Activated T-cell treated with anti-CD3 and anti-CD28 coated beads for 24 hours (primary cell): ENCODE results near the gene SERPINC1.
"Not testable (repeated sequence)": the region's sequence is repeated elsewhere in the genome, so short reads cannot be mapped to it uniquely, and the experiment has no call there.

ENCODE experiments used
- DNase-seq: peaks from one replicate; pipeline ENCODE4 v3.0.0-alpha.2; 2020; ENCODE audit warnings: low read depth

SERPINC1 gene

DNA sequence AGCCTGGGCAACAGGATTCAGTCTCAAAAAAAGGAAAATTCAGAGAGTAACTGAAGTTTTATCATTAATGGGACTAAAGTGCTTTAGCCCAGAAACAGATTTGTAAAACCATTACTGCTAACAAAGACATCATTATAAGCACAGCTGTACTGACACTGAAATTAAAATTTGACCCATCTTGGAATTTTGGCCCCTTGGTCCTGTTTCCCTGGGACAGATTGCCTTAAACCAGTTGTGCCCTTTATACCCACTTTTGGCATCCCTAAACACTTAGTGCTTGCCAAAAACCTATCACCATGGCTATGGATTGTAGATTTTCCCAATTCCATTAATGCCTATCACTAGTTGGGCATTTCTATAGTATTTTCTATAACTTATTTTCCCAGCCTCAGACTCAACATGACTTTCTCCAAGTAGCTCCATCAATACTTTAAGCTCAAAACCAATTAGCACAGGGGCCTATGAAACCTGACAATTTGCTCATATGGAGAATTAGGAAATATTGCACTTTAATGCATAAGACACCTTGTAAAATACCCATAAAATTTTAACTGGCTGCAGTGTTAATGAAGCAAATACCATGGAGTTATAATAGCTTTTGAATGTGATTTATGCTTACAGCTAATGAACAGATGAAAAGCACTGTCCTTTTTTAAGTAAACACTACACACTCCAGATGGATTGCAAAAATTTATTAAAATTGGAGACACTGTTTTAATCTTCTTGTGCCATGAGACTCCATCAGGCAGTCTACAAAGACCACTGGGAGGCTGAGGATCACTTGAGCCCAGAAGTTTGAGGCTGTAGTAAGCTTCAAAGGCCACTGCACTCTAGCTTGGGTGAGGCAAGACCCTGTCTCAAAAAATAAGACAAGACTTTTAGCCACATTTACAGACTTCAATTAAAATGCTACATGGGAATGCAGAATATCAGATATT lies 53.6 kb downstream of the SERPINC1 start:
- DNase-seq: no peak

DNA sequence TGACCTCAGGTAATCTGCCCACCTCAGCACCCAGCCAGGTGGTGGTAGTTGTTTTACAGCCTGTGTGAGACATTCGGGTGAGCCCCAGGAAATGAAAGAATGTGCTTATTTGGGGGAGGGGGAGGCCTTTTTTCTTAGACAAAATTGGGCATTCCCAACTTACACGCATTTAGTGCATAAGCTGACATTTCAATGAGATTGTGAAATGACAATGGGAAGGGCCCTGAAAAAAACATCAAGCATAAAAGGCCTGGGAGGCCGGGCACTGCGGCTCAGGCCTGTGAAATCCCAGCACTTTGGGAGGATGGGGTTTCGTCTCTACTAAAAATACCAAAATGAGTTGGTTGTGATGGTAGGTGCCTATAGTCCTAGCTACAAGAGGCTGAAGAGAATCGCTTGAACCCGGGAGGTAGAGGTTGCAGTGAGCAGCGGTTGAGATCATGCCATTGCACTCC lies 54.3 kb downstream of the SERPINC1 start:
- DNase-seq: no peak

DNA sequence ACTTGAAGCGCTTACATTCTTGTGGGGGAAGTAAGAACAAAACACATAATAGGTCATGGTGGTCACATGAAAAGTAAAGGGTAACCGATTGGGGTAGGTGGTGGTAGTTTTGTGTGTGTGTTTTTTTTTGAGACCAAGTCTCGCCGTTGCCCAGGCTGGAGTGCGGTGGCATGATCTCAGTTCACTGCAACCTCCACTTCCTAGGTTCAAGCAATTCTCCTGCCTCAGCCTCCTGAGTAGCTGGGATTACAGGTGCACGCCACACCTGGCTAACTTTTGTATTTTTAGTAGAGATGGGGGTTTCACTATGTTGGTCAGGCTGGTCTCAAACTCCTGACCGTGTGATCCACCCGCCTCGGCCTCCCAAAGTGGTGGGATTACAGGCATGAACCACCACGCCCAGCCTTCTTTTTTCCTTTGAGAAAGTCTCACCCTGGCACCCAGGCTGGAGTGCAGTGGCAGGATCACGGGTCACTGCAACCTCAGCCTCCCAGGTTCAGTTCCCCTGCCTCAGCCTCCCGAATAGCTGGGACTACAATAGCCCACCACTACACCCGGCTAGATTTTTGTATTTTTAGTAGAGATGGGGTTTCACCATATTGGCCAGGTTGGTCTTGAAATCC lies 54.9 kb downstream of the SERPINC1 start:
- DNase-seq: peak; percentile 27

DNA sequence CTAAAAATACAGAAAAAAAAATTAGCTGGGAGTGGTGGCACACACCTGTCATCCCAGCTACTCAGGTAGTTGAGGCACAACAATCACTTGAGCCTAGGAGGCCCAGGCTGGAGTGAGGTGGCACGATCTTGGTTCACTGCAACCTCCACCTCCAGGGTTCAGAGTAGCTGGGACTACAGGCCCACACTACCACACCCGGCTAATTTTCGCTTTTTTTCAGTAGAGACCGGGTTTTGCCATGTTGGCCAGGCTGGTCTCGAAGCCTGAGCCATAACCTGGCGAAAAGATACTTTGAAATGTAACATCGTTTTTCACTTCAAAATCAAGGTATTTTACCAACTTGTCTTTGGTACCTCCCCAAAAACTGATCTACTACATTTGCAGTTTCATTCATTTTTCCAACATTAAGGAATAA lies 55.4 kb downstream of the SERPINC1 start:
- no peak for DNase-seq

DNA sequence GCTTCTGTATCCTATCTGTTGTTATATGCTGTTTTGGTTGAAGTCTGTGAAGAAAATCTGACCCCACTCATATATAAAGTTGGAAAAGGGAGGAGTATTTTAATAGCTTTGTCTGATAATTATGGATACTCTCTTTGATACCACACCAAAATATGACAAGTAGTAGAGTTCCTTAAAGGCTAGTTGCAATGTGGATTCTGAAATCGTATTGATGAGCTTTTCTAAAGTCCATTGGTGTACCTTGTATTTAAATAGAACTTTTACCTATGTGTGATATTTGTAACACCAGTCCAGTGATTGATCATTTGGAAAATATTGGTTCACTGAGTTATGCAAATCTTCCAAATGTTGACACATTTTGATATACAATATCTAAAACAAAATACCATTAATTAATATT lies 57.1 kb downstream of the SERPINC1 start:
- DNase-seq: no peak

DNA sequence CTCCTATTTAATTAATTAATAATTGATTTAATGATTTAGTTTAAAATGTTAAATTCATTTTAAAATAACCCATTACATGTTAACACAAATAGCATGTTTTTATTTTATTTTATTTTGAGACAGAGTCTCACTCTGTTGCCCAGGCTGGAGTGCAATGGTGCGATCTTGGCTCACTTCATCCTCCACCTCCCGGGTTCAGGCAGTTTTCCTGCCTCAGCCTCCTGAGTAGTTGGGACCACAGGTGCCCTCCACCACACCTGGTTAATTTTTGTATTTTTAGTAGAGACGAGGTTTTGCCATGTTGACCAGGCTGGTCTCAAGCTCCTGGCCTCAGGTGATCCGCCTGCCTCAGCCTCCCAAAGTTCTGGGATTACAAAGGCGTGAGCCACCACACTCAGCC lies 57.6 kb downstream of the SERPINC1 start:
- not testable (repeated sequence) for DNase-seq

DNA sequence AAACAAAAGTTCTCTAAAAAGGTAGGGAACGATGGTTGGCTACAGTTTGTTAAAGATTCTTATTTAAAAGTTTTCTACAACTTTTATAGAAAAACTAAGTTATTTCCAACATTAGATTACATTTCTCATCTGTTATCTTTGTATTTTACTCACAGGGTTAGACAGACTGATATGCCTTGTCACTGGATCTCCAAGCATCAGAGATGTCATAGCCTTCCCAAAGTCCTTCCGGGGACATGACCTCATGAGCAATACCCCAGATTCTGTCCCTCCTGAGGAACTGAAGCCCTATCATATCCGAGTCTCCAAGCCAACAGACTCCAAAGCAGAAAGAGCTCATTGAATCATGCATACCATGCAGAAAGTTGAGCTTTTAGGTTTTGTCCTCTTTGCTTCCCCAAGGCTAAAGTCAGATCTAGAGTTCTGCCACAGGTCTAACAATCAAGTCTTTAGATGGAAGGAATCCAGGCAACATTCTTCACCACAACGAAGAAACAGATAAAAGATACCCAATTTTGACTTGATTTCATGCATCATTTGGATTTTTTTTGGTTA lies 59.7 kb downstream of the SERPINC1 start:
- DNase-seq: no peak

DNA sequence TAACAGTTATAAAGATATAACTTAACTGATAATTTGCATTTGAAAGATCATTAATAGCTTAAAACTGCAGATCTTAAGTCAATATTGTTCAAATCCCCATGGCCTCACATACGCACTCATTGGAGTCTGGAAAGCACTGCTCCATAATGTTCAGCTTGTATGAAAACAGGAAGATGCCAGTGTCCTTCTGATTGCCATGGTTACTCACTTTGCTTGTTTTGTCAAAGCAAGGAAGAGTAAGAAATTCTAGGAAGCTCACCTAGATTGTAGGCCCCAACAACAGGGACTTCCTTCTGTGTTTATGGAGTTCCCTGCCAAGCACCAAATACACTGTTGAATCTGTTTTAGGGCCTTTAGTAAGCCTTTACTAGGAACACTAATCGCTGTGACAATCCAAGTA lies 60.2 kb downstream of the SERPINC1 start:
- DNase-seq: no peak

DNA sequence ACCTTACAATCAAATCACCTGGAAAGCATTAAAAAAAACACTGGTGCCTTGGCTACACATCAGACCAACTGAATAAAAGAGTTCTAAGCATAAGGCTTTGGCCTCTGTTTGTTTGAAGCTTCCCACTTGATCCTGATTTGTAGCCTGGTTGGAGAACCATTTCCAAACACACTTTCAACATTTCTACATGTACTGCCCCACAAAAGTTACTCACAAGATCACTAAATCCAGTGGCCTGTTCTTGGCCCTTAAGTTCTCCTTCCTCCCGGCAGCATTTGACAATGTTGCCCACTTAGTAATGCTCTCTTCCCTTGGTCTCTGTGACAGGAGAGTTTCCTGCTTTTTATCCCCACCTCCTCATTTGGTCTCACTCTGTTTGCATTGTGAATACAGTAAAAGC lies 61.1 kb downstream of the SERPINC1 start:
- no peak for DNase-seq
